Neural crest cell (in vitro differentiated cells): ENCODE results near the gene KRT74. TPM values are rescaled to one million over a fixed set of nuclear protein-coding genes. Genes with fewer than 3 reads are reported as not detected.

Experiments
- DNase-seq: peaks from one replicate; pipeline ENCODE4 v3.0.0; 2021; ENCODE audit warnings: low read depth, mixed read lengths, low spot score
- H3K27ac Mint-ChIP-seq: one replicate; pipeline ENCODE4 v1.8.0; 2021; ENCODE audit warnings: mild to moderate bottlenecking, mixed read lengths; ENCODE audit not compliant: unreplicated experiment
- H3K27me3 Mint-ChIP-seq: 2 replicates; pipeline ENCODE4 v1.8.0; 2021; ENCODE audit warnings: low read depth, mild to moderate bottlenecking, mixed read lengths
- H3K36me3 Mint-ChIP-seq: 2 replicates; pipeline ENCODE4 v1.8.0; 2021; ENCODE audit warnings: low read depth, mild to moderate bottlenecking, mixed read lengths
- H3K4me1 Mint-ChIP-seq: 2 replicates; pipeline ENCODE4 v1.8.0; 2021; ENCODE audit warnings: mixed read lengths
- H3K4me3 Mint-ChIP-seq: one replicate; pipeline ENCODE4 v1.8.0; 2021; ENCODE audit warnings: mild to moderate bottlenecking, mixed read lengths
- H3K9me3 Mint-ChIP-seq: 2 replicates; pipeline ENCODE4 v1.8.0; 2021; ENCODE audit warnings: mixed read lengths
- total RNA-seq: library from RNA; stranded (reverse); gene quantifications from 2 replicates; pipeline ENCODE4 v1.2.1, GENCODE V29; 2021
- TF ChIP-seq, protein P1 (sequence below): fragments of 200-600 bp; sonication (generic); conservative IDR thresholded peaks from 2 replicates; pipeline ENCODE4 v1.5.0; 2021; ENCODE audit warnings: antibody characterized with exemption, mild to moderate bottlenecking

The KRT74 gene
- total RNA-seq, 1 donor from 2014 or later = not detected

- Mint-ChIP-seq H3K27ac (no peak overlapping the region), H3K9me3 (no peaks in the 10 kb centered on the region), H3K4me3 (no peak overlapping the region), H3K4me1 (no peaks in the 10 kb centered on the region), H3K27me3 (peaks cover 51% of the 10 kb centered on the region), H3K36me3 (no peaks in the 10 kb centered on the region)
- TF ChIP-seq, protein P1, sequence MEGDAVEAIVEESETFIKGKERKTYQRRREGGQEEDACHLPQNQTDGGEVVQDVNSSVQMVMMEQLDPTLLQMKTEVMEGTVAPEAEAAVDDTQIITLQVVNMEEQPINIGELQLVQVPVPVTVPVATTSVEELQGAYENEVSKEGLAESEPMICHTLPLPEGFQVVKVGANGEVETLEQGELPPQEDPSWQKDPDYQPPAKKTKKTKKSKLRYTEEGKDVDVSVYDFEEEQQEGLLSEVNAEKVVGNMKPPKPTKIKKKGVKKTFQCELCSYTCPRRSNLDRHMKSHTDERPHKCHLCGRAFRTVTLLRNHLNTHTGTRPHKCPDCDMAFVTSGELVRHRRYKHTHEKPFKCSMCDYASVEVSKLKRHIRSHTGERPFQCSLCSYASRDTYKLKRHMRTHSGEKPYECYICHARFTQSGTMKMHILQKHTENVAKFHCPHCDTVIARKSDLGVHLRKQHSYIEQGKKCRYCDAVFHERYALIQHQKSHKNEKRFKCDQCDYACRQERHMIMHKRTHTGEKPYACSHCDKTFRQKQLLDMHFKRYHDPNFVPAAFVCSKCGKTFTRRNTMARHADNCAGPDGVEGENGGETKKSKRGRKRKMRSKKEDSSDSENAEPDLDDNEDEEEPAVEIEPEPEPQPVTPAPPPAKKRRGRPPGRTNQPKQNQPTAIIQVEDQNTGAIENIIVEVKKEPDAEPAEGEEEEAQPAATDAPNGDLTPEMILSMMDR = no peak
- no peak for DNase-seq
Observed at GRCh38 chr12:52606581-52607218, 33.1 kb upstream of the KRT74 start.

DNA sequence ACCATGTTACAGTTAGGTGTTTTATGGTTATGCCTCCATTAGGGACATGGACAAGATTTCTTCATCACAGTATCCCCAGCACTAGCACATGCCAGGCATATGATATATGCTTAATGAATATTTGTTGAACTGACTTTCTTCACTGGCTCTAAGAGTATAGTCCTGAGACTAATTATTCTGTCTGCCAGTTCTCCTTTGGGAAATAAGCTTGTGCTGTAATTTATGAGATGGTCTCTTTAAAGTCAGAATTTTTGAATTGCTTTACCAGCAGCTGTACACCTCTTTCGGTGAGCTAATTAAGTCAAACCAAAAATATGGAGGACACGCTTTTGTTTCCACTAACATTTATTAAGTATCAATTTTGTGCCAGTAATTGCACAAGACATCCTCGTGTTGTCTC, 32.5 kb upstream of the KRT74 start:
- H3K4me3 Mint-ChIP-seq = no peak overlapping the region
- no peaks in the 10 kb centered on the region for H3K4me1 Mint-ChIP-seq
- no peak overlapping the region for H3K27ac Mint-ChIP-seq
- TF ChIP-seq, protein P1 = no peak
- no peaks in the 10 kb centered on the region for H3K36me3 Mint-ChIP-seq
- no peaks in the 10 kb centered on the region for H3K9me3 Mint-ChIP-seq
- peaks cover 46% of the 10 kb centered on the region for H3K27me3 Mint-ChIP-seq
- no peak for DNase-seq

DNA sequence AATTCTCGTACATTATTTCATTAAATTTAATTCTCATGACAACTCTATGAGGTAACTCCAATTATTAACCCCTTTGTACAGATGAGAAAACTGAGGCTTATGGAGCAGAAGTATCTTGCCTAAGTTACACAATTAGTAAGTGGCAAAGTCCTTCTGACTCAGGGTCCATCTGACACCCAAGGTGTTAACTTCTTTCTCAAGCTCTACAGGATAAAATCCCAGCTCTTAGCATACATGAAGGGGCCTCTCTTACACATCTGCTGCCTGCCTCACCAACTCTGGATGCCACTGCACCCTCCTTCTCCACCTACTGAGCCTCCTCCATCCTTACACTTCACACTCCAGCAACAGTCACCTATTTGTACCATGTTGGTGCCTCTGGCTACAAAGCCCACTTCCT, 31.9 kb upstream of the KRT74 start:
- Mint-ChIP-seq H3K27ac (no peak overlapping the region), H3K27me3 (peaks cover 41% of the 10 kb centered on the region), H3K4me3 (no peak overlapping the region), H3K36me3 (no peaks in the 10 kb centered on the region), H3K9me3 (no peaks in the 10 kb centered on the region), H3K4me1 (no peaks in the 10 kb centered on the region)
- DNase-seq = no peak
- TF ChIP-seq, protein P1 = no peak

- H3K4me1 Mint-ChIP-seq = no peaks in the 10 kb centered on the region
- DNase-seq = no peak
- no peak overlapping the region for H3K27ac Mint-ChIP-seq
Observed at GRCh38 chr12:52604859-52605258, 31.2 kb upstream of the KRT74 start.

GRCh38 chr12:52603314-52603713, 29.7 kb upstream of the KRT74 start:
- TF ChIP-seq, protein P1 = no peak
- Mint-ChIP-seq H3K27me3 (peaks cover 44% of the 10 kb centered on the region), H3K4me1 (no peaks in the 10 kb centered on the region), H3K4me3 (no peak overlapping the region), H3K9me3 (no peaks in the 10 kb centered on the region), H3K36me3 (no peaks in the 10 kb centered on the region), H3K27ac (no peak overlapping the region)
- no peak for DNase-seq

More at GRCh38 chr12:52604859-52605258, 31.2 kb upstream of the KRT74 start:
- Mint-ChIP-seq H3K36me3 (no peaks in the 10 kb centered on the region), H3K4me3 (no peak overlapping the region), H3K27me3 (peaks cover 43% of the 10 kb centered on the region), H3K9me3 (no peaks in the 10 kb centered on the region)
- TF ChIP-seq, protein P1 = no peak
